ENCODE measurements around the gene JAGN1. TPM values are rescaled to one million over a fixed set of nuclear protein-coding genes. Genes with fewer than 3 reads are reported as not detected.

JAGN1 gene
- total and polyA plus RNA-seq, 2 of the 8 experiments (the other 6 are each of a cell fraction or from before 2014, with no cell fraction given): 26.9 to 51.6 TPM

DNA sequence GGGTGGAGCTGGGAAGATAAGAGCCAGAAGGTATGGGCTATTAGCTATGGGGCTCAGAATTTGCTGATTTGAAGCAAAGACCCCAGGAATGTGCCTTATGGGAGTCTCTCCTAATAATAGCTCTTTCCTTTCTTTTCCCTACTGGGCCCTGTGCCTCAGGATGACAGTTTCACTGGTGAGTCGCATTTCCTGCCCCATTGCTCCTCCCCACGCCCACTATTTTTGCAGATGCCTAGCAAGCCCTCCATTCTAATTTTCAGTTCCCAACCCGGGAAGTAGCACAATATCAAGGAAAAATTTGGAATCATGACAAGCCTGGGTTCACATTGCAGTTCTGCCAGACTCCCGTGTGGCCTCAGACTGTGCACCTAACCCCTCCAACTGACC, 12.8 kb downstream of the JAGN1 start:
- Histone ChIP-seq H2AFZ (ENCODE audit: low read length) (peak overlapping the region; percentile 44; the same call in 1 of the 2 replicates), H3K9ac (replicated peaks in 1 of 4; ENCODE audit: extremely low read depth in 1 of 4, low read depth in 3 of 4, low read length in 3 of 4) (no peak overlapping the region), H3K4me1 (replicated peaks in 1 of 4; ENCODE audit: control insufficient read depth in 3 of 4, insufficient read depth in 4 of 4, low read length in 3 of 4) (peaks cover 5 to 14% (median 11%) of the 10 kb centered on the region in 4 experiments), H2BK12ac (ENCODE audit: low read depth, low read length) (0 out of 2 replicates have a peak overlapping the region, but pooled peaks have one; percentile 91), H3K18ac (ENCODE audit: extremely low read depth, low read length) (0 out of 2 replicates have a peak overlapping the region, but pooled peaks have one; percentile 51), H3K23ac (ENCODE audit: insufficient read length) (no peak overlapping the region), H2BK5ac (ENCODE audit: low read depth, low read length) (peak overlapping the region; percentile 73; the same call in 1 of the 2 replicates), H2AK5ac (ENCODE audit: low read depth, low read length) (no peak overlapping the region), H4K91ac (replicated peaks; ENCODE audit: insufficient read length, low read length) (peak overlapping the region; percentile 87), H3K9me3 (ENCODE audit: insufficient read depth in 2 of 2, low read depth in 1 of 2, low read length in 1 of 2) (no peaks in the 10 kb centered on the region), H2BK15ac (ENCODE audit: low read length) (no peak overlapping the region), H3K23me2 (ENCODE audit: low read depth, low read length) (no peaks in the 10 kb centered on the region), H3K56ac (replicated peaks; ENCODE audit: insufficient read length, low read depth, low read length) (no peak overlapping the region), H3K4me2 (ENCODE audit: insufficient read depth in 1 of 2, low read depth in 2 of 2, low read length in 2 of 2) (peak overlapping the region; percentile 52; a peak in 3 of 4 replicates), H3K14ac (ENCODE audit: insufficient read length) (no peak overlapping the region), H3K27ac (ENCODE audit: low read depth, low read length) (no peak overlapping the region), H3K27me3 (replicated peaks in 1 of 4; ENCODE audit: control insufficient read depth in 3 of 4, extremely low read depth in 1 of 4, insufficient read depth in 3 of 4, low read length in 3 of 4) (no peaks in the 10 kb centered on the region), H3K79me2 (ENCODE audit: control insufficient read depth in 1 of 2, insufficient read depth in 2 of 2, low read length in 2 of 2) (no peaks in the 10 kb centered on the region), H3K36me3 (ENCODE audit: control insufficient read depth in 2 of 4, insufficient read depth in 4 of 4, low read length in 3 of 4) (no peaks in the 10 kb centered on the region), H3K79me1 (ENCODE audit: low read depth, low read length) (no peaks in the 10 kb centered on the region), H3K4ac (replicated peaks; ENCODE audit: insufficient read length, low read depth, low read length) (peak overlapping the region; percentile 96), H4K20me1 (replicated peaks in 1 of 2; ENCODE audit: control insufficient read depth in 1 of 2, insufficient read depth in 2 of 2, low read length in 2 of 2) (no peaks in the 10 kb centered on the region), H2BK20ac (ENCODE audit: low read length) (no peak overlapping the region), H4K8ac (ENCODE audit: extremely low read depth, insufficient read depth, low read length) (peak overlapping the region; percentile 54; the same call in 1 of the 2 replicates), H2BK120ac (replicated peaks; ENCODE audit: low read depth, low read length) (no peak overlapping the region), H4K5ac (ENCODE audit: insufficient read length, low read depth, low read length) (no peak overlapping the region), H3K4me3 (ENCODE audit: extremely low read depth in 1 of 4, insufficient read depth in 2 of 4, low read depth in 3 of 4, low read length in 4 of 4) (no peak overlapping the region; a peak in 2 of 8 replicates)
- DNase-seq (ENCODE audit: low read depth in 1 of 2, low spot score in 2 of 2) (no peak), FAIRE-seq (no peak)
- WGBS, 2 experiments (ENCODE audit: extremely low coverage in 1 of 2, insufficient coverage in 1 of 2, insufficient read length in 1 of 2, insufficient replicate concordance in 2 of 2, low coverage in 1 of 2, low lambda C conversion rate in 2 of 2, missing lambda C conversion rate in 1 of 2): 79% methylated on average over 4 of the region's 4 CpGs; no CpG with 5 or more reads in 1 of the 2 experiments
- POLR2A ChIA-PET (ENCODE audit: partially characterized antibody): interaction anchor here (0.6 to 6.0 kb wide), 8 partner anchors 10 to 48 kb away, joined by 3 to 43 read pairs (median 4); partner anchors contain the start of gene IL17RC
- no peak for TF ChIP-seq CHD1 (IDR thresholded peaks at IDR 0.05; ENCODE audit: low read depth, low read length)
- no peak for TF ChIP-seq CBX8 (IDR thresholded peaks at IDR 0.05; ENCODE audit: borderline replicate concordance, low read depth, low read length)
- no peak for TF ChIP-seq TBP (IDR thresholded peaks at IDR 0.05; ENCODE audit: low read depth, low read length)
- no peak for TF ChIP-seq FOSL1 (IDR thresholded peaks at IDR 0.05; ENCODE audit: insufficient read depth, low read depth, low read length)
- CTCF ChIA-PET (ENCODE audit: partially characterized antibody): interaction anchor here (0.7 to 2.2 kb wide), 12 partner anchors 9 to 76 kb away, joined by 3 to 9 read pairs (median 3); partner anchors contain the start of genes CRELD1 and IL17RC
